ENCODE data around the gene SIAH1.

Gene SIAH1

DNA sequence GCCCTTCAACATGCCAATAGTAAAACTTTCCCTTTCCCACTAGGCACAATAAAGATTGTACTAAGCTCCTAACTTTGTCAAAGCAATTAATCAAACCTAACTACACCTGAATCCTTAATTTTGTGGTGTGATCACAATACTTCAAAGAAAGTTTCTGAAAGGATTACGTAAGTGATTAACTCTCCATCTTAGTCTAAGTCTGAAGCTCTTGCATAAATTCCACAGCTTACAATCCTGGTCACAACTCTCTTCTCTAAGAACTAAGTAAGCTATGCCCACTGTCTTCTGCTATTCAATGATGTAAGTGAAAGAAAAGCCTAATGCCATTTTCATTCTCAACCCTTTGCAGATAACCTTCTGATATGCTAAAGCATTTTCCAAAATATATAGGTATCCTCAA is 15.4 kb downstream of the SIAH1 start:
- no peak for TF ChIP-seq EZH2phosphoT487 (IDR thresholded peaks at IDR 0.05; ENCODE audit: low read depth)
- TF ChIP-seq, protein P1, sequence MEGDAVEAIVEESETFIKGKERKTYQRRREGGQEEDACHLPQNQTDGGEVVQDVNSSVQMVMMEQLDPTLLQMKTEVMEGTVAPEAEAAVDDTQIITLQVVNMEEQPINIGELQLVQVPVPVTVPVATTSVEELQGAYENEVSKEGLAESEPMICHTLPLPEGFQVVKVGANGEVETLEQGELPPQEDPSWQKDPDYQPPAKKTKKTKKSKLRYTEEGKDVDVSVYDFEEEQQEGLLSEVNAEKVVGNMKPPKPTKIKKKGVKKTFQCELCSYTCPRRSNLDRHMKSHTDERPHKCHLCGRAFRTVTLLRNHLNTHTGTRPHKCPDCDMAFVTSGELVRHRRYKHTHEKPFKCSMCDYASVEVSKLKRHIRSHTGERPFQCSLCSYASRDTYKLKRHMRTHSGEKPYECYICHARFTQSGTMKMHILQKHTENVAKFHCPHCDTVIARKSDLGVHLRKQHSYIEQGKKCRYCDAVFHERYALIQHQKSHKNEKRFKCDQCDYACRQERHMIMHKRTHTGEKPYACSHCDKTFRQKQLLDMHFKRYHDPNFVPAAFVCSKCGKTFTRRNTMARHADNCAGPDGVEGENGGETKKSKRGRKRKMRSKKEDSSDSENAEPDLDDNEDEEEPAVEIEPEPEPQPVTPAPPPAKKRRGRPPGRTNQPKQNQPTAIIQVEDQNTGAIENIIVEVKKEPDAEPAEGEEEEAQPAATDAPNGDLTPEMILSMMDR (IDR thresholded peaks at IDR 0.05; ENCODE audit: low read depth, low read length): no peak
- H3K4me1 ChIP-seq (ENCODE audit: low read length): peaks cover 21% of the 10 kb centered on the region; the same call in 1 of the 2 replicates
- H3K9me3 ChIP-seq (ENCODE audit: insufficient read depth, low read length): no peaks in the 10 kb centered on the region
- peaks cover 90% of the 10 kb centered on the region for H4K20me1 ChIP-seq (ENCODE audit: insufficient read depth, low read length)
- no peak overlapping the region for H3K4me3 ChIP-seq (ENCODE audit: low read length)
- H3K27me3 ChIP-seq (ENCODE audit: low read depth, low read length): no peaks in the 10 kb centered on the region
- no peak overlapping the region for H3K4me2 ChIP-seq (ENCODE audit: low read length)
- H3K27ac ChIP-seq (ENCODE audit: low read length): no peak overlapping the region
- H3K9ac ChIP-seq (ENCODE audit: low read length): no peak overlapping the region
- H2AFZ ChIP-seq (ENCODE audit: low read depth, low read length): no peak overlapping the region
- H3K36me3 ChIP-seq (replicated peaks; ENCODE audit: low read depth, low read length): no peaks in the 10 kb centered on the region
- peaks cover 100% of the 10 kb centered on the region for H3K79me2 ChIP-seq (ENCODE audit: low read length)

DNA sequence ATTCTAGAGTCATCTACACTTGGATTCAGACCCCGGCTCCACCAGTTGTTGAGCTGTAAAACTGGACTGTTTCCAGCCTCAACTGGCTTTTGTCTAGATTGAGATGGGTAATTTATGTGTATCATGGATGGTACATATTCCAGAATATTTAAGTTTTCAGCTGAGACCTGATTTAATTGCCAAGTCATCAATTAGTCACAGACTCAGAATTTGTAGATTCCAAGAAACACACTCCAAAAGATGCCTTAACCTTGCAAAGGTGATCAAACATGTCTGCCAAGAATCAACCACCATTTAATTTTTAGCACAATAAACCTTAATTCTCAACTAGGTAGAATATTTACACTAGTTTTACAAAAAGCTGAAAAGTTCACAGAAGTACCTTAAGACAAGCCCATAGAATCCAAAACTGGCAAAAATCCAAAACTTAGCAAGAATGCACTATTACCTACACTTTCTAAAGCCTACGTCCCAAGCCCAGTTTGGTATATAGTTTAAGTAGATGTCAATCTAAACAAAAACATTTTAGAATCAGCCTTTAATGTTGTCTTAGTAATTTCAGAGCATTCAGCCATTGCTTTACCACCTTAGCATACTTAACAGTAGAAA is 17.7 kb downstream of the SIAH1 start:
- Histone ChIP-seq H3K27ac (ENCODE audit: low read length) (no peak overlapping the region), H3K9me3 (ENCODE audit: insufficient read depth, low read length) (no peaks in the 10 kb centered on the region), H3K4me2 (ENCODE audit: low read length) (peak overlapping the region; percentile 79; the same call in 1 of the 2 replicates), H3K9ac (ENCODE audit: low read length) (no peak overlapping the region), H4K20me1 (ENCODE audit: insufficient read depth, low read length) (peaks cover 86% of the 10 kb centered on the region), H3K36me3 (replicated peaks; ENCODE audit: low read depth, low read length) (no peaks in the 10 kb centered on the region), H3K27me3 (ENCODE audit: low read depth, low read length) (no peaks in the 10 kb centered on the region), H3K79me2 (ENCODE audit: low read length) (peaks cover 98% of the 10 kb centered on the region), H3K4me3 (ENCODE audit: low read length) (no peak overlapping the region), H3K4me1 (ENCODE audit: low read length) (peaks cover 21% of the 10 kb centered on the region; the same call in 1 of the 2 replicates), H2AFZ (ENCODE audit: low read depth, low read length) (no peak overlapping the region)
- TF ChIP-seq, protein P1 (IDR thresholded peaks at IDR 0.05; ENCODE audit: low read depth, low read length): no peak
- no peak for TF ChIP-seq EZH2phosphoT487 (IDR thresholded peaks at IDR 0.05; ENCODE audit: low read depth)

DNA sequence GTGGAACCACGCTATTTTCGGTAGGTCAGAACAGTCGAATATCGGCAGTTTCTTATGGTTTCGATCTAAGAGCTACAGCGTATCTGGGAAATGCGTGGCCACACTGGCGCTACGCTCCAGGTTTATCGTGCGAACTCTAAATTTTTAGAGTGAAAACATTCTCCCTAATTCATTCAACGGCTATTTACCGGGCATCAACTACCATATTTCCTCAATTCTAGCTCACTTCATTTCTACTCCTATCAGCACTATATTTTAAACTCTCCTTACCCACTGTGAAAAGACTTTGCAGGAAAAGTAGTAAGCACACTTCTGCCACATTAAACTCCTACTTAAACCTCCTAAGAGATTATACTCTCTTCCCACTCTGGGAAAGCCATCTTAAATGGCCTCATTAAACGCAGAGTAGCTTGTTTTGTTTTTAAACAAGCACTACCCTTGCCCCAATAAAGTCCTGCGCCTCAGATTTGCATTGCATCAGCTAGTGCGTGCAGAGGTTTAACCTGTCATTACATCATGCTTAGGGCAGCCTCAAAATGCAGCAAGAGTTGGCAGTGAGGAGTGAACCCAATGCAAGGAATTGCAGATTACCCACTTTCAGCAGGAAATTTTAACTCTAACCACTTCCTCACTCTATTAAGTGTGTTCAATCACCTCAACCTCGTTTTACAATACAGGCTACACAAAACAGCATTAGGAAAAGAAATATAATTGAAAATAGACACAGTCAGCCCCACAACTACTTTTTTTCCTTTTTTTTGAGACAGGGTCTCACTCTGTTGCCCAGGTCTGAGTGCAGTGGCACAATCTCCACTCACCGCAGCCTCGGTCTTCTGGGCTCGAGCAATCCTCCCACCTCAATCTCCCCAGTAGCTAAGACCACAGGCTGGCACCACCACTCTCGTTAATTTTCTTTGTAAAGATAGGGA is 18.8 kb downstream of the SIAH1 start:
- peaks cover 98% of the 10 kb centered on the region for H3K79me2 ChIP-seq (ENCODE audit: low read length)
- peaks cover 84% of the 10 kb centered on the region for H4K20me1 ChIP-seq (ENCODE audit: insufficient read depth, low read length)
- H3K4me2 ChIP-seq (ENCODE audit: low read length): peak overlapping the region; percentile 79
- H3K4me1 ChIP-seq (ENCODE audit: low read length): peaks cover 21% of the 10 kb centered on the region; the same call in 1 of the 2 replicates
- TF ChIP-seq, protein P1 (IDR thresholded peaks at IDR 0.05; ENCODE audit: low read depth, low read length): no peak
- no peak for TF ChIP-seq EZH2phosphoT487 (IDR thresholded peaks at IDR 0.05; ENCODE audit: low read depth)
- peaks cover 6% of the 10 kb centered on the region for H3K36me3 ChIP-seq (replicated peaks; ENCODE audit: low read depth, low read length)
- H3K4me3 ChIP-seq (ENCODE audit: low read length): peak overlapping the region; percentile 78
- H3K27me3 ChIP-seq (ENCODE audit: low read depth, low read length): no peaks in the 10 kb centered on the region
- peak overlapping the region; percentile 54 for H3K9ac ChIP-seq (ENCODE audit: low read length)
- H2AFZ ChIP-seq (ENCODE audit: low read depth, low read length): no peak overlapping the region
- H3K9me3 ChIP-seq (ENCODE audit: insufficient read depth, low read length): no peaks in the 10 kb centered on the region
- H3K27ac ChIP-seq (ENCODE audit: low read length): no peak overlapping the region

DNA sequence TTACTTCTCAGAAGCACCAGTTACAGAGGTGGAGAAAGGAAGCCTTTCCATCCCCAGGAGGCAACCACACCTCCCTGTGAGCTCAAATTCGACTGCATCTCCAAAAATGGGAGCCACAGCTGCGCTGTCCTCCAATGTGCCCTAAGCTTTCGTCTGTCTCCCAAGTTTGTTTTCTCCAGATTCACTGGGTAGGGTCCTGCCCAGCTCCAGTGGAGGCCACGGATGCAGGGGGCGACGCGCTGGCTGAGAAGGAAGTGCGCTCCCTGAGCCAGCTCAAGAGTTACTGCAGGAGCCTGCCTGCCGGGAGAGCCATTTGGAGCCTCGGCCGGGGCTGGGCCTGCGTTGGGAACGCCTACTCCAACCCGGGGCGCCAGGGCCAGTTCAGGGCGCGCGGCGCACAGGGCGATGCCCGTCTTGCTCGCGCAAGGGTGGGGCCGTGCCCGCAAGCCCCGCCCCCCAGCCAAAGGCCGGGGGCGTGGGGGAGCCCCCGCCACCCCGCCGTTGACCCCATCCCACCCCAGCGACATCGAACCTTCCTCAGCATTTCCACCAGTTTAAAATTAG is 19.5 kb downstream of the SIAH1 start:
- TF ChIP-seq EZH2phosphoT487 (IDR thresholded peaks at IDR 0.05; ENCODE audit: low read depth): no peak
- TF ChIP-seq, protein P1 (IDR thresholded peaks at IDR 0.05; ENCODE audit: low read depth, low read length): no peak
- Histone ChIP-seq H3K36me3 (replicated peaks; ENCODE audit: low read depth, low read length) (peaks cover 6% of the 10 kb centered on the region), H3K27me3 (ENCODE audit: low read depth, low read length) (no peaks in the 10 kb centered on the region), H4K20me1 (ENCODE audit: insufficient read depth, low read length) (peaks cover 86% of the 10 kb centered on the region), H3K27ac (ENCODE audit: low read length) (no peak overlapping the region), H3K9ac (ENCODE audit: low read length) (peak overlapping the region; percentile 54), H3K9me3 (ENCODE audit: insufficient read depth, low read length) (no peaks in the 10 kb centered on the region), H3K4me1 (ENCODE audit: low read length) (peaks cover 21% of the 10 kb centered on the region; the same call in 1 of the 2 replicates), H3K4me2 (ENCODE audit: low read length) (peak overlapping the region; percentile 79), H3K4me3 (ENCODE audit: low read length) (peak overlapping the region; percentile 78), H2AFZ (ENCODE audit: low read depth, low read length) (no peak overlapping the region), H3K79me2 (ENCODE audit: low read length) (peaks cover 98% of the 10 kb centered on the region)
